Stimulated activated CD8-positive, alpha-beta memory T cell treated with anti-CD3 and anti-CD28 coated beads, Interleukin-12 subunit alpha, Interleukin-12 subunit beta, amount 100 ng/mL, for 1 hour (primary cell): ENCODE results near the gene CUTA.
A peak's percentile ranks its signal among the peaks of the same experiment; 100 is the strongest.

Experiments
- DNase-seq: peaks from one replicate; pipeline ENCODE4 v3.0.0-alpha.2; 2020; ENCODE audit warnings: low read depth

The CUTA gene

GRCh38 chr6:33438978-33439594 is 21.2 kb upstream of the CUTA start:
- DNase-seq = no peak

GRCh38 chr6:33437666-33438065 is 19.8 kb upstream of the CUTA start:
- no peak for DNase-seq

GRCh38 chr6:33434961-33435360 is 17.1 kb upstream of the CUTA start:
- no peak for DNase-seq

GRCh38 chr6:33433544-33434191 is 15.8 kb upstream of the CUTA start:
- DNase-seq = no peak

- DNase-seq = no peak
These were observed 15.2 kb upstream of the CUTA start for GRCh38 chr6:33433001-33433543.

GRCh38 chr6:33432546-33432945 is 14.6 kb upstream of the CUTA start:
- DNase-seq = no peak

GRCh38 chr6:33431880-33432541 is 14.1 kb upstream of the CUTA start:
- DNase-seq = no peak

GRCh38 chr6:33430991-33431879 is 13.3 kb upstream of the CUTA start:
- peak; percentile 72 for DNase-seq

- no peak for DNase-seq
These were observed 12.4 kb upstream of the CUTA start for GRCh38 chr6:33430334-33430733.

- DNase-seq = no peak
These were observed 11.8 kb upstream of the CUTA start for GRCh38 chr6:33429750-33430052.

- no peak for DNase-seq
These were observed 11.3 kb upstream of the CUTA start for GRCh38 chr6:33428966-33429749.

GRCh38 chr6:33428224-33428965 is 10.5 kb upstream of the CUTA start:
- DNase-seq = no peak

- no peak for DNase-seq
These were observed 9.8 kb upstream of the CUTA start for GRCh38 chr6:33427585-33428223.

GRCh38 chr6:33426590-33427511 is 8.9 kb upstream of the CUTA start:
- DNase-seq = no peak

GRCh38 chr6:33425668-33426577 is 8.0 kb upstream of the CUTA start:
- peak; percentile 71 for DNase-seq

GRCh38 chr6:33424855-33425667 is 7.2 kb upstream of the CUTA start:
- DNase-seq = no peak

GRCh38 chr6:33423777-33424176 is 5.9 kb upstream of the CUTA start:
- DNase-seq = no peak

GRCh38 chr6:33421344-33421643 is 3.4 kb upstream of the CUTA start:
- DNase-seq = no peak
